SK-N-SH treated with all-trans-retinoic acid at 6 μM for 48 hours (cell line): ENCODE measurements around the gene REXO1.

Experiments
- ESRRG ChIP-seq: fragments of 250-450 bp; sonication (Bioruptor Pico); IDR thresholded peaks from 2 replicates; pipeline ENCODE4 v1.6.1; 2021; ENCODE audit warnings: mild to moderate bottlenecking
- PPARA ChIP-seq: fragments of 250-450 bp; sonication (Bioruptor Pico); IDR thresholded peaks from 2 replicates; pipeline ENCODE4 v1.5.0; 2020; ENCODE audit warnings: mild to moderate bottlenecking, borderline replicate concordance
- RARB ChIP-seq: fragments of 250-450 bp; sonication (Bioruptor Pico); IDR thresholded peaks from 2 replicates; pipeline ENCODE4 v1.8.0; 2021; ENCODE audit warnings: mild to moderate bottlenecking, moderate library complexity
- ZFP3 ChIP-seq: fragments of 250-450 bp; sonication (Bioruptor Pico); IDR thresholded peaks from 2 replicates; pipeline ENCODE4 v1.5.0; 2020; ENCODE audit warnings: mild to moderate bottlenecking, moderate library complexity
- ZFP30 ChIP-seq: fragments of 450-650 bp; formaldehyde crosslinking; IDR thresholded peaks from 2 replicates; pipeline ENCODE4 v1.5.0; 2022; ENCODE audit warnings: mild to moderate bottlenecking, moderate library complexity
- TF ChIP-seq, protein P1 (sequence below): fragments of 250-450 bp; sonication (Bioruptor Pico); IDR thresholded peaks from 2 replicates; pipeline ENCODE4 v1.5.1; 2020; ENCODE audit warnings: low read depth, mild to moderate bottlenecking, moderate library complexity

DNA sequence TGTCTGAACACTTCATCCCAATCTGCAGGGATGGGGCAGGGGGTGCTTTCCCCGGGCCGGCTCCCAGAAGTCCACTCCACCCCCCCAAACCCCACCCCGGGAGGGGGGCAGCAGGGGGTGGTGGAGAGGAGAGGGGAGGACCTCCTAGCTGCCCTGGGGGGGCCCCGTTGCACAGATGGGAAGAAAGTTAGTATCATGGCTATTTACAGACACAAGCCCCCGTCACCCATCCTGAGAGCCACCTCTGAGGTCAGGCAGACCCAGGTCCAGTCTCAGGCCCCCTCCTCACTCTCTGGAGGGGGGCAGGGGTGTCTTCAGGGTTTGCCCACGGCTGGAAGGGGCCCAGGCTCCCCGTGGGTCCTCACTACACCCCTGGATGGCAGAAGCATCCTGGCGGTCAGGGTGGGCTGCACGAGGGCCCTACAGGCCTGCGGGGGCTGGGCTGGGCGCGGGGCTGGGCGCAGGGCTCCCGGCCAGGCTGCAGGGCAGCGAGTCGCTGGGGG, 5.8 kb upstream of the REXO1 start:
- TF ChIP-seq, protein P1, sequence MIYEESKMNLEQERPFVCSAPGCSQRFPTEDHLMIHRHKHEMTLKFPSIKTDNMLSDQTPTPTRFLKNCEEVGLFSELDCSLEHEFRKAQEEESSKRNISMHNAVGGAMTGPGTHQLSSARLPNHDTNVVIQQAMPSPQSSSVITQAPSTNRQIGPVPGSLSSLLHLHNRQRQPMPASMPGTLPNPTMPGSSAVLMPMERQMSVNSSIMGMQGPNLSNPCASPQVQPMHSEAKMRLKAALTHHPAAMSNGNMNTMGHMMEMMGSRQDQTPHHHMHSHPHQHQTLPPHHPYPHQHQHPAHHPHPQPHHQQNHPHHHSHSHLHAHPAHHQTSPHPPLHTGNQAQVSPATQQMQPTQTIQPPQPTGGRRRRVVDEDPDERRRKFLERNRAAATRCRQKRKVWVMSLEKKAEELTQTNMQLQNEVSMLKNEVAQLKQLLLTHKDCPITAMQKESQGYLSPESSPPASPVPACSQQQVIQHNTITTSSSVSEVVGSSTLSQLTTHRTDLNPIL (CRISPR knock-in tag), result no peak
- TF ChIP-seq ZFP30 (no peak), PPARA (CRISPR knock-in tag) (no peak), RARB (CRISPR knock-in tag) (no peak), ESRRG (CRISPR knock-in tag) (no peak), ZFP3 (CRISPR knock-in tag) (no peak)
